ENCODE data around the gene CENPA.

CENPA gene

DNA sequence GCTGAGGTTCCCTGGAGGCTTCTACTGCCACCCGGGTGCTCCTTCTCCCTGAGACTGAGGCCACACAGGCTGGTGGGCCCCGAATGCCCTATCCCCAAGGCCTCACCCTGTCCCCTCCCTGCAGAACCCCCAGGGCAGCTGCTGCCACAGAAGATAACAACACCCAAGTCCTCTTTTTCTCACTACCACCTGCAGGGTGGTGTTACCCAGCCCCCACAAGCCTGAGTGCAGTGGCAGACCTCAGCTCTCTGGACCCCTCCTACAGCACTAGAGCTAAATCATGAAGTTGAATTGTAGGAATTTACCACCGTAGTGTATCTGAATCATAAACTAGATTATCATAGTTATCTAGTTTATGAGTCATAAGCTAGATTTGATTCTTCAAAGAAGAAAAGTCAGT lies 7.3 kb upstream of the CENPA start:
- no peak for TF ChIP-seq CTCF (IDR thresholded peaks at IDR 0.05; ENCODE audit: borderline replicate concordance, insufficient read depth, low read depth, low read length)
- no peak overlapping the region for H3K4me3 ChIP-seq (ENCODE audit: low read depth, low read length)

DNA sequence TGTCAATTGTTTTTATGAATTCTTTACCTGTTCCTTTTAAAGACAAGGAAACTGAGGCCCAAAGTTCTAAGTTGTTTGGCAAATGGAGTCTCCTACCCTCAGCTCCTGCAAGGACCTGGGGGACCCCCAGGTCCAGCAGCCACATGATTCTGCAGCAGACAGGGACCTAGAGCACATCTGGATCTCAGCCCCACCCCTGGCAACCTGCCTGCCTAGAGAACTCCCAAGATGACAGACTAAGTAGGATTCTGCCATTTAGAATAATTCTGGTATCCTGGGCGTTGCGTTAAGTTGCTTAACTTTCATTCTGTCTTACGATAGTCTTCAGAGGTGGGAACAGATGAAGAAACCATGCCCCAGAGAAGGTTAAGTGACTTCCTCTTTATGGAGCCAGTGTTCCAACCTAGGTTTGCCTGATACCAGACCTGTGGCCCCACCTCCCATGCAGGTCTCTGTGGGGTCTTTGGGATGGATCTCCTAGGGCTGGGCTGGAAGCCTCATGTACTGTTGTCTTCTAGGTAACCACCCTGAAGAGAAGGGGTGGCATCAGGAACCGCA lies 5.6 kb upstream of the CENPA start:
- no peak for TF ChIP-seq CTCF (IDR thresholded peaks at IDR 0.05; ENCODE audit: borderline replicate concordance, insufficient read depth, low read depth, low read length)
- no peak overlapping the region for H3K4me3 ChIP-seq (ENCODE audit: low read depth, low read length)

DNA sequence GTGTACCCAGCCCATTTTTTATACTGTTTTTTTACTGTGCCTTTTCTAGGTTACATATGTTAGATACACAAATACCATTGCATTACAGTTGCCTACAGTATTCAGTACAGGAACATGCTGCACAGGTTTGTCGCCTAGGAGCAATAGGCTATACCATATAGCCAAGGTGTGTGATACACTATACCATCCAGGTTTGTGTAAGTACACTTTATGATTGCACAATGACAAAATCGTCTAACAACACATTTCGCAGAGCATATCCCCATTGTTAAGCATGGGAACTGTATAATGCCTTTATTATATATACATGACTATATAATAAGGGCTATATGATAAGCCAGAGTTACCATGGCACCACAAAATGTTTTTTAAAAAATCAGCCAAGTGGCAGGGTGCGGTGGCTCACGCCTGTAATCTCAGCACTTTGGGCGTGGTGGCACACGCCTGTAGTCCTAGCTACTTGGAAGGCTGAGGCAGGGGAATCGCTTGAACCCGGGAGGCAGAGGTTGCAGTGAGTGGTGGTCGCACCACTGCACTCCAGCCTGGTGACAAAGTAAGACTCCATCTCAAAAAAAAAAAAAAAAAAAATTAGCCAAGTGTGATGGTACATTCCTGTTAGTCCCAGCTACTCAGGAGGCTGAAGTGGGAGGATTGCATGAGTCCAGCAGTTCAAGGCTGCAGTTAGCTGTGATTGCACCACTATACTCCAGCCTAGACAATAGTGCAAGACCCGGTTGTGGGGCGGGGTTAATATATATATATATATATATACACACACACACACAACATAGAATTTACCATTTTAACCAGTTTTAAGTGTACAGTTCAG lies 2.8 kb upstream of the CENPA start:
- no peak overlapping the region for H3K4me3 ChIP-seq (ENCODE audit: low read depth, low read length)
- TF ChIP-seq CTCF (IDR thresholded peaks at IDR 0.05; ENCODE audit: borderline replicate concordance, insufficient read depth, low read depth, low read length) = no peak

DNA sequence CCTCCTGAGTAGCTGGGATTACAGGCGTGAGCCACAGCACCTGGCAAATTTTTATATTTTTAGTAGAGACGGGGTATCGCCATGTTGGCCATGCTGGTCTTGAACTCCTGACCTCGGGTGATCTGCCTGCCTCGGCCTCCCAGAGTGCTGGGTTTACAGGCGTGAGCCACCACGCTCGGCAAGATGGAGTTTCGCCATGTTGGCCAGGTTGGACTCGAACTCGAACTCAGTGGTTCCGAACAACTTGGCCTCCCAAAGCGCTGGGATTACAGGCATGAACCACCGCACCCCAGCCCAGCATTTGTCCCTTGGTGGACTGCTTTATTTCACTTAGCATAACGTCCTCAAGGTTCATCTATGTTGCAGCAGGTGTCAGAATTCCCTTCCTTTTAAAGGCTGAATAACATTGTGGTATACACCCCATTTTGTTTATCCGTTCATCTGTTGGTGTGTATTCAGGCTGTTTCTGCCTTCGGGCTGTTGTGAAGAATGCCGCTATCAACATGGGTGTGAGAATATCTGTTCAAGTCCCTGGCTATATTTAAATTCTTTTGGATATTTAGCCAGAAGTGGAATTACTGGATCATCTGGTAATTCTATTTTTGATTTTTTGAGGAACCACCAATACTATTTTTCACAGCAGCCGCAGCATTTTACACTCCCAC lies 1.2 kb upstream of the CENPA start:
- no peak for TF ChIP-seq CTCF (IDR thresholded peaks at IDR 0.05; ENCODE audit: borderline replicate concordance, insufficient read depth, low read depth, low read length)
- no peak overlapping the region for H3K4me3 ChIP-seq (ENCODE audit: low read depth, low read length)

GRCh38 chr2:26786207-26787028 lies 562 bp downstream of the CENPA start:
- TF ChIP-seq CTCF (IDR thresholded peaks at IDR 0.05; ENCODE audit: borderline replicate concordance, insufficient read depth, low read depth, low read length) = no peak
- peak overlapping the region; percentile 76 for H3K4me3 ChIP-seq (ENCODE audit: low read depth, low read length)

DNA sequence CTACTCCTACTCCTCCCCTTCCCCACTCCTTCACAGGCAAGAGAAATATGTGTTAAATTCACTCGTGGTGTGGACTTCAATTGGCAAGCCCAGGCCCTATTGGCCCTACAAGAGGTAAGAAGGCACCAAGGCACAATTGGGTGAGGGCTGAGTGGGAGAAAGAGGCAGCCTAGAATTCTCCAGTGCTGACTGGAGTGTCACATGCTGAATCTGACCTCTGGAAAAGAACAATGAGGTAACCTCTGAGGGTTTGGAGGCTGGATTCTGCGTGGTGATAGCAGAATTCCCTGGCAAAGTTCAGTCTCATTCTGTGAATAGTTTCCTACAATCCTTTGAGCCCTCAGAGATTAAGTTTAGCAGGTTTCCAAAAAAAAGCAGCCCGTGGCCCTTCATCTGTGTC lies 6.9 kb downstream of the CENPA start:
- TF ChIP-seq CTCF (IDR thresholded peaks at IDR 0.05; ENCODE audit: borderline replicate concordance, insufficient read depth, low read depth, low read length) = no peak
- H3K4me3 ChIP-seq (ENCODE audit: low read depth, low read length) = no peak overlapping the region

All from GM12875 (cell line).